Natural killer cell (primary cell): ENCODE measurements around the gene POLRMT. TPM values are rescaled to one million over a fixed set of nuclear protein-coding genes. Genes with fewer than 3 reads are reported as not detected.

Experiments
- ATAC-seq, 3 donors: fragments of 150-1000 bp in 2 of 3; fragments of 200-7000 bp in 1 of 3; cut with Tn5 transposase; 1 replicate in 1 of 3; 2 replicates in 2 of 3; pipeline ENCODE4 v1.10.0; 2021; ENCODE audit warnings: mild to moderate bottlenecking in 2 of 3, moderate library complexity in 2 of 3
- DNase-seq, 2 donors: peaks; one replicate each; pipeline versions ENCODE4 v3.0.0 to v3.0.0-alpha.2; 2013 to 2021; ENCODE audit warnings: mixed read lengths in 1 of 2
- H3K27ac ChIP-seq: one replicate; pipeline ENCODE4 v1.5.1; 2013; ENCODE audit warnings: mild to moderate bottlenecking, low read length
- H3K27me3 ChIP-seq: one replicate; pipeline ENCODE4 v1.6.1; 2013; ENCODE audit warnings: low read length; ENCODE audit not compliant: control insufficient read depth, insufficient read depth
- H3K36me3 ChIP-seq: one replicate; pipeline ENCODE4 v1.6.1; 2013; ENCODE audit warnings: low read length; ENCODE audit not compliant: control insufficient read depth, insufficient read depth
- H3K4me1 ChIP-seq: one replicate; pipeline ENCODE4 v1.6.1; 2013; ENCODE audit warnings: low read length; ENCODE audit not compliant: control insufficient read depth, insufficient read depth
- H3K4me3 ChIP-seq: one replicate; pipeline ENCODE4 v1.5.1; 2013; ENCODE audit warnings: low read length
- H3K9me3 ChIP-seq: one replicate; pipeline ENCODE4 v1.6.1; 2013; ENCODE audit warnings: low read length; ENCODE audit not compliant: control insufficient read depth, insufficient read depth
- H3K27ac Mint-ChIP-seq, 2 donors: one replicate each; pipeline ENCODE4 v1.8.0; 2022; ENCODE audit warnings: mild to moderate bottlenecking in 2 of 2, mixed read lengths in 2 of 2, moderate library complexity in 1 of 2
- H3K27me3 Mint-ChIP-seq, 2 donors: one replicate each; pipeline ENCODE4 v1.8.0; 2022; ENCODE audit warnings: low read depth in 2 of 2, mixed read lengths in 2 of 2
- H3K36me3 Mint-ChIP-seq: one replicate; pipeline ENCODE4 v1.8.0; 2022; ENCODE audit warnings: mixed read lengths
- H3K4me1 Mint-ChIP-seq, 2 donors: one replicate each; pipeline ENCODE4 v1.8.0; 2022; ENCODE audit warnings: mixed read lengths in 2 of 2
- H3K4me3 Mint-ChIP-seq: one replicate; pipeline ENCODE4 v1.8.0; 2022; ENCODE audit warnings: mild to moderate bottlenecking, moderate library complexity, mixed read lengths
- H3K9me3 Mint-ChIP-seq, 2 donors: one replicate each; pipeline ENCODE4 v1.8.0; 2022; ENCODE audit warnings: mixed read lengths in 2 of 2
- WGBS: methylation state at CpG from one replicate; pipeline ENCODE4 v1.1.7; 2013; ENCODE audit warnings: missing lambda C conversion rate; ENCODE audit not compliant: insufficient coverage; 5-methylcytosine and 5-hydroxymethylcytosine counted together
- intact Hi-C: fragments of 100-400 bp; cut with micrococcal nuclease; formaldehyde crosslinking; loops from one replicate; pipeline ENCODE4 v1.14.2; 2022
- total RNA-seq, 4 donors: library from RNA; stranded (reverse); fragments of 120-200 nt in 1 of 4; gene quantifications; one replicate each; pipeline versions ENCODE4 v1.2.3 to v1.2.4, GENCODE V29; 2013 to 2022
- TF ChIP-seq, protein P1 (sequence below): fragments of 200-600 bp; IDR thresholded peaks from one replicate; pipeline ENCODE4 v1.8.0; 2022; ENCODE audit warnings: antibody characterized with exemption

Gene POLRMT
- total RNA-seq, 3 donors from 2014 or later (not counting 1 experiment from before 2014, with no cell fraction given): 57.2 to 58.5 (median 57.6) TPM

DNA sequence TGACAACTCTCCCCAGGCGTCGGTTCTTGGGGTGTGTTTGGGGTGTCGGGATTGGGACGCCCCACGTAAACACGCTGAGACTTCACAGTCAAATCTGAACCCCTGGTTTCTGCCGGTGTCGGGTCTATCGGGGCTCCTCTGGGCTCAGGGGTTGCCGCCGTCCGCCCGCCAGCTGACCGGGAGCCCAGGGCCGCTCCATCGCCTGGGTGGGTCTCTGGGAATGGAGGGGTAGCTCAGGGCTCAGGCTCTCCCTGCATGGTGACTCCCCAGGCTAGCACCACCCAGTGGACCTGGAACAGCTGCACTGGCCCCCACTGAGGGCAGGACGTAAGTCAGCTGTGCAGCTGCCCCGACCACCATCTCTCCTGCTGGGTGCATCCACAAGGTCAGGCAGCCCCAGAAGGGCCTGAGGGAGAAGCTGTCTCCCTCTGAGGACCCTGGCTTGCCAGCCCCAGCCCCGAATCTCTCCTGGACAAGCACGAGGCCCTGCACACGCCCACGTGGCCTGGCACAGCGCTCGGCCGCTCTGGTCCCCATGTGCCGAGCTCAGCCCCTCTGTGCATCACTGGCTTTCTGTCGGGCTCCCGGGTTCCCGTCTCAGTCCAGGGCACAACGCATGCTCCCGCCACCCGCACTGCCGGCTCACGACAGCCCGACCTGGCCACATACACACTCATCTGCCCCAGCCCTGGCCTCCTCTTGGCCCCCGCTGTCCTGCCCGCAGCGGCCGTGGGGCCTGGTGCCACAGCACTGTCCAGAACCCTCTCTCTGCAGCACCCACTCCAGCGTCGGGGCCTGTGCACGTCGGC lies 23.6 kb upstream of the POLRMT start:
- H3K27ac ChIP-seq: peak overlapping the region; percentile 18
- no peak for ATAC-seq
- H3K4me3 Mint-ChIP-seq: peak overlapping the region; percentile 75

DNA sequence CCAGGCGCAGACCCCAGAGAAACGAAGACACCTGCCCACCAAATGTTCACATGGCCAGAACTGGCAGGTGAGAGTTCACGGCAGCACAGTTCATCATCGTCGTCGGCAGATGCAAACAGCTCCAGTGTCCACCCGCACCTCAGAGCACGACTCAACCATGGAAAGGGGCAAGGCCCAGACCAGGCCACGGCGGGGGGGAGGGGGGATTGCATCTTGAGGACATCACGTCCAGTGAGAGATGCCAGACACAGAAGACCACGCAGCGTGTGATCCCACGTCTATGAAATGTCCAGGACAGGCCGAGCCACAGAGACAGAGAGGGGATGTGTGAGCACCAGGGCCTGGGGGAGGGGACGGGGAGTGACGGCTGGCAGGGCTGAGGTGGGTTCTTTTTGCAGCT lies 22.4 kb upstream of the POLRMT start:
- Mint-ChIP-seq H3K27me3 (no peaks in the 10 kb centered on the region), H3K9me3 (no peaks in the 10 kb centered on the region), H3K27ac (peak overlapping the region; percentile 98), H3K4me1 (peaks cover 40 to 55% of the 10 kb centered on the region in 2 donors), H3K36me3 (no peaks in the 10 kb centered on the region), H3K4me3 (peak overlapping the region; percentile 75)
- Histone ChIP-seq H3K4me3 (no peak overlapping the region), H3K9me3 (no peaks in the 10 kb centered on the region), H3K4me1 (peaks cover 87% of the 10 kb centered on the region), H3K27ac (no peak overlapping the region), H3K27me3 (no peaks in the 10 kb centered on the region), H3K36me3 (peaks cover 60% of the 10 kb centered on the region)
- DNase-seq (no peak), ATAC-seq (no peak)
- intact Hi-C loops: no loop called here
- 82% methylated on average over 17 of the region's 17 CpGs for WGBS
- TF ChIP-seq, protein P1, sequence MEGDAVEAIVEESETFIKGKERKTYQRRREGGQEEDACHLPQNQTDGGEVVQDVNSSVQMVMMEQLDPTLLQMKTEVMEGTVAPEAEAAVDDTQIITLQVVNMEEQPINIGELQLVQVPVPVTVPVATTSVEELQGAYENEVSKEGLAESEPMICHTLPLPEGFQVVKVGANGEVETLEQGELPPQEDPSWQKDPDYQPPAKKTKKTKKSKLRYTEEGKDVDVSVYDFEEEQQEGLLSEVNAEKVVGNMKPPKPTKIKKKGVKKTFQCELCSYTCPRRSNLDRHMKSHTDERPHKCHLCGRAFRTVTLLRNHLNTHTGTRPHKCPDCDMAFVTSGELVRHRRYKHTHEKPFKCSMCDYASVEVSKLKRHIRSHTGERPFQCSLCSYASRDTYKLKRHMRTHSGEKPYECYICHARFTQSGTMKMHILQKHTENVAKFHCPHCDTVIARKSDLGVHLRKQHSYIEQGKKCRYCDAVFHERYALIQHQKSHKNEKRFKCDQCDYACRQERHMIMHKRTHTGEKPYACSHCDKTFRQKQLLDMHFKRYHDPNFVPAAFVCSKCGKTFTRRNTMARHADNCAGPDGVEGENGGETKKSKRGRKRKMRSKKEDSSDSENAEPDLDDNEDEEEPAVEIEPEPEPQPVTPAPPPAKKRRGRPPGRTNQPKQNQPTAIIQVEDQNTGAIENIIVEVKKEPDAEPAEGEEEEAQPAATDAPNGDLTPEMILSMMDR: no peak

More for the DNA sequence above, 23.6 kb upstream of the POLRMT start:
- no peak for DNase-seq
- 86% methylated on average over 43 of the region's 43 CpGs for WGBS
- Mint-ChIP-seq H3K27me3 (no peaks in the 10 kb centered on the region), H3K9me3 (no peaks in the 10 kb centered on the region), H3K27ac (peak overlapping the region; percentile 98), H3K36me3 (no peaks in the 10 kb centered on the region), H3K4me1 (peaks cover 52 to 67% of the 10 kb centered on the region in 2 donors)
- Histone ChIP-seq H3K36me3 (peaks cover 49% of the 10 kb centered on the region), H3K4me1 (peaks cover 97% of the 10 kb centered on the region), H3K4me3 (no peak overlapping the region), H3K9me3 (no peaks in the 10 kb centered on the region), H3K27me3 (no peaks in the 10 kb centered on the region)
- intact Hi-C loops: no loop called here
- TF ChIP-seq, protein P1: no peak

DNA sequence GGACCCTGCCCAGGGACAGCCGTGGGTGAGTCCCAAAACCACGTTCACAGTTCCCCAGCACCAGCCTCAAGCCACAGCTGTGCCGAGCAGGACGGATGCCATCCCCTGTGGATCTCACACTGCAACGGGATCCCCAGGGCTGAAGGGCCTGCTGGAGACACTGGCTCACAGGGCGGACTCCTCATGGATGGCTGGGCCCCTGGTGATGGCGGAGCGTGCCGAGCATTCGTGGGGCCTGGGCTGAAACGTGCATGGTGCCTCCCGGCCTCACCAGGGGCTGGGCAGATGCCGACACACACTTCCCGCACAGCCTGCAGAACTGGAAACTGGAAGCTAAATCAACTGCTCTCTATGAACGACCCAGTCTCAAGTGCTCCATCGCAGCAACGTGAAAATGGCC lies 20.1 kb upstream of the POLRMT start:
- TF ChIP-seq, protein P1: no peak
- H3K36me3 Mint-ChIP-seq: no peaks in the 10 kb centered on the region
- no peak overlapping the region for H3K4me3 ChIP-seq
- no peaks in the 10 kb centered on the region for H3K27me3 ChIP-seq
- H3K9me3 Mint-ChIP-seq: no peaks in the 10 kb centered on the region
- H3K4me1 ChIP-seq: peaks cover 65% of the 10 kb centered on the region
- peaks cover 22 to 32% of the 10 kb centered on the region in 2 donors for H3K4me1 Mint-ChIP-seq
- H3K4me3 Mint-ChIP-seq: no peak overlapping the region
- ATAC-seq: no peak
- no peaks in the 10 kb centered on the region for H3K27me3 Mint-ChIP-seq
- peak overlapping the region in 1 of 2 donors; percentile 16 for H3K27ac Mint-ChIP-seq
- DNase-seq: no peak
- H3K9me3 ChIP-seq: no peaks in the 10 kb centered on the region
- no peak overlapping the region for H3K27ac ChIP-seq
- 92% methylated on average over 17 of the region's 17 CpGs for WGBS
- peaks cover 68% of the 10 kb centered on the region for H3K36me3 ChIP-seq
- intact Hi-C loops: no loop called here
